K562 (cell line): ENCODE data around the gene CDH2. TPM values are rescaled to one million over a fixed set of nuclear protein-coding genes. Genes with fewer than 3 reads are reported as not detected.

Source experiments
- BHLHE40 ChIP-seq: IDR thresholded peaks from 2 replicates; pipeline ENCODE4 v1.6.1; 2011; ENCODE audit warnings: low read length, improper control_type of control experiment
- CBX3 ChIP-seq, 2 experiments: IDR thresholded peaks; 1 replicate in 1 of 2; 2 replicates in 1 of 2; pipeline ENCODE4 v1.6.1; 2012; ENCODE audit warnings: inconsistent platforms in 2 of 2, low read length in 2 of 2, borderline replicate concordance in 1 of 2, control low read depth in 1 of 2
- EP400 ChIP-seq: fragments of 450-650 bp; IDR thresholded peaks from 2 replicates; pipeline ENCODE4 v1.6.1; 2017; ENCODE audit warnings: antibody characterized with exemption, mild to moderate bottlenecking, moderate library complexity
- HNRNPK ChIP-seq: fragments of 200-400 bp; formaldehyde crosslinking; IDR thresholded peaks from one replicate; pipeline ENCODE4 v1.6.1; 2018; ENCODE audit warnings: mild to moderate bottlenecking, low read depth, low read length; ENCODE audit not compliant: poor library complexity, severe bottlenecking
- MEIS2 ChIP-seq: fragments of 450-650 bp; IDR thresholded peaks from 2 replicates; pipeline ENCODE4 v1.6.1; 2014; ENCODE audit warnings: mild to moderate bottlenecking; ENCODE audit not compliant: partially characterized antibody
- polyA plus RNA-seq, 8 experiments: library from polyadenylated mRNA; depleted of rRNA in 4 of 8; stranded (reverse) in 5 of 8; unstranded in 3 of 8; fragments of >200 nt; fragmentation: Nextera tagmentation in 2 of 8; fragmentation: Illumina TruSeq in 1 of 8; extraction: Ambion mirVana in 2 of 8; extraction: Trizol in 1 of 8; gene quantifications; 2 replicates each; pipeline versions ENCODE4 v1.2.1 to v1.2.3, GENCODE V29; 2011 to 2014; ENCODE audit warnings: inconsistent platforms in 1 of 8, missing spikeins in 1 of 8
- total RNA-seq, 7 experiments: library from RNA; depleted of rRNA in 6 of 7; stranded (reverse); fragments of >200 nt in 6 of 7; fragmentation: Illumina TruSeq in 2 of 7; extraction: Trizol in 2 of 7; gene quantifications; 2 replicates each; pipeline versions ENCODE4 v1.2.1 to v1.2.3, GENCODE V29; 2011 to 2021; ENCODE audit warnings: low replicate concordance in 1 of 7
- TF ChIP-seq, protein P1 (sequence below), 2 experiments: fragments of 450-650 bp; formaldehyde crosslinking in 1 of 2; IDR thresholded peaks; 2 replicates each; pipeline versions ENCODE4 v1.4.0 to v1.6.1; 2014 to 2020; ENCODE audit warnings: mild to moderate bottlenecking in 2 of 2, borderline replicate concordance in 1 of 2, low read depth in 1 of 2
- TF ChIP-seq, protein P2 (sequence below): fragments of 250-450 bp; sonication (Bioruptor Pico); IDR thresholded peaks from 2 replicates; pipeline ENCODE4 v1.8.0; 2022; ENCODE audit warnings: inconsistent platforms
- TF ChIP-seq, protein P3 (sequence below): sonication (generic); formaldehyde crosslinking; IDR thresholded peaks from 2 replicates; pipeline ENCODE4 v1.8.0; 2022; ENCODE audit warnings: missing genetic modification reagents, mild to moderate bottlenecking, borderline replicate concordance

Gene CDH2
- total and polyA plus RNA-seq, 9 of the 15 experiments (the other 6 are each of a cell fraction or from before 2014, with no cell fraction given), result 0.04 TPM; not detected in 8

DNA sequence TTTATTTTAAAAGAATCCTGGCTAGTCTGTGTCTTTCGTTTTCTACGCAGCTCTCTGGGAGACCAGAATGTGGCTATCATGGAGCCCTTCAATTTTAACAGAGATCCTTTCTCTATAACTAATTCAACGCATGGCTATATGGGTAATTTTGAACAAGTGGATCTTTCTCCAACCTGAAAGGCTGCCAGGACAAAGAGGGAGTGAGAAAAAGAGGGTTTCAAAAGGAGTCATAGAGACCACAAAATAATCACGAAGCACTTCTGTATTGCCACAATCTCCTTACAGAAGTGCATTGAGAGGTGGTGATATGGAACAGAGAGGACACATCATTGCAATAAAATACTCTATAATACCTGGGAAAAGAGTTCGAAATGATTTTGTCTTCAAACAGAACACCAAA, 21.7 kb upstream of the CDH2 start (continued):
- TF ChIP-seq, protein P1, sequence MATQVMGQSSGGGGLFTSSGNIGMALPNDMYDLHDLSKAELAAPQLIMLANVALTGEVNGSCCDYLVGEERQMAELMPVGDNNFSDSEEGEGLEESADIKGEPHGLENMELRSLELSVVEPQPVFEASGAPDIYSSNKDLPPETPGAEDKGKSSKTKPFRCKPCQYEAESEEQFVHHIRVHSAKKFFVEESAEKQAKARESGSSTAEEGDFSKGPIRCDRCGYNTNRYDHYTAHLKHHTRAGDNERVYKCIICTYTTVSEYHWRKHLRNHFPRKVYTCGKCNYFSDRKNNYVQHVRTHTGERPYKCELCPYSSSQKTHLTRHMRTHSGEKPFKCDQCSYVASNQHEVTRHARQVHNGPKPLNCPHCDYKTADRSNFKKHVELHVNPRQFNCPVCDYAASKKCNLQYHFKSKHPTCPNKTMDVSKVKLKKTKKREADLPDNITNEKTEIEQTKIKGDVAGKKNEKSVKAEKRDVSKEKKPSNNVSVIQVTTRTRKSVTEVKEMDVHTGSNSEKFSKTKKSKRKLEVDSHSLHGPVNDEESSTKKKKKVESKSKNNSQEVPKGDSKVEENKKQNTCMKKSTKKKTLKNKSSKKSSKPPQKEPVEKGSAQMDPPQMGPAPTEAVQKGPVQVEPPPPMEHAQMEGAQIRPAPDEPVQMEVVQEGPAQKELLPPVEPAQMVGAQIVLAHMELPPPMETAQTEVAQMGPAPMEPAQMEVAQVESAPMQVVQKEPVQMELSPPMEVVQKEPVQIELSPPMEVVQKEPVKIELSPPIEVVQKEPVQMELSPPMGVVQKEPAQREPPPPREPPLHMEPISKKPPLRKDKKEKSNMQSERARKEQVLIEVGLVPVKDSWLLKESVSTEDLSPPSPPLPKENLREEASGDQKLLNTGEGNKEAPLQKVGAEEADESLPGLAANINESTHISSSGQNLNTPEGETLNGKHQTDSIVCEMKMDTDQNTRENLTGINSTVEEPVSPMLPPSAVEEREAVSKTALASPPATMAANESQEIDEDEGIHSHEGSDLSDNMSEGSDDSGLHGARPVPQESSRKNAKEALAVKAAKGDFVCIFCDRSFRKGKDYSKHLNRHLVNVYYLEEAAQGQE (IDR thresholded peaks at IDR 0.05; ENCODE audit: borderline replicate concordance), result no peak
- TF ChIP-seq, protein P1 (CRISPR knock-in tag; IDR thresholded peaks at IDR 0.05; ENCODE audit: low read depth), result no peak
- TF ChIP-seq MEIS2, result no peak
- TF ChIP-seq EP400, result no peak
- TF ChIP-seq CBX3 (IDR thresholded peaks at IDR 0.05; ENCODE audit: borderline replicate concordance in 1 of 2, low read length in 2 of 2), result no peak
- TF ChIP-seq BHLHE40, result no peak
- TF ChIP-seq HNRNPK, result no peak
- TF ChIP-seq, protein P2, sequence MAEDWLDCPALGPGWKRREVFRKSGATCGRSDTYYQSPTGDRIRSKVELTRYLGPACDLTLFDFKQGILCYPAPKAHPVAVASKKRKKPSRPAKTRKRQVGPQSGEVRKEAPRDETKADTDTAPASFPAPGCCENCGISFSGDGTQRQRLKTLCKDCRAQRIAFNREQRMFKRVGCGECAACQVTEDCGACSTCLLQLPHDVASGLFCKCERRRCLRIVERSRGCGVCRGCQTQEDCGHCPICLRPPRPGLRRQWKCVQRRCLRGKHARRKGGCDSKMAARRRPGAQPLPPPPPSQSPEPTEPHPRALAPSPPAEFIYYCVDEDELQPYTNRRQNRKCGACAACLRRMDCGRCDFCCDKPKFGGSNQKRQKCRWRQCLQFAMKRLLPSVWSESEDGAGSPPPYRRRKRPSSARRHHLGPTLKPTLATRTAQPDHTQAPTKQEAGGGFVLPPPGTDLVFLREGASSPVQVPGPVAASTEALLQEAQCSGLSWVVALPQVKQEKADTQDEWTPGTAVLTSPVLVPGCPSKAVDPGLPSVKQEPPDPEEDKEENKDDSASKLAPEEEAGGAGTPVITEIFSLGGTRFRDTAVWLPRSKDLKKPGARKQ (CRISPR knock-in tag), result no peak
- TF ChIP-seq, protein P3, sequence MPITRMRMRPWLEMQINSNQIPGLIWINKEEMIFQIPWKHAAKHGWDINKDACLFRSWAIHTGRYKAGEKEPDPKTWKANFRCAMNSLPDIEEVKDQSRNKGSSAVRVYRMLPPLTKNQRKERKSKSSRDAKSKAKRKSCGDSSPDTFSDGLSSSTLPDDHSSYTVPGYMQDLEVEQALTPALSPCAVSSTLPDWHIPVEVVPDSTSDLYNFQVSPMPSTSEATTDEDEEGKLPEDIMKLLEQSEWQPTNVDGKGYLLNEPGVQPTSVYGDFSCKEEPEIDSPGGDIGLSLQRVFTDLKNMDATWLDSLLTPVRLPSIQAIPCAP (CRISPR knock-in tag), result no peak
- TF ChIP-seq, all 486 proteins: peak for 0
